ENCODE measurements around the gene ERCC1.

Gene ERCC1

DNA sequence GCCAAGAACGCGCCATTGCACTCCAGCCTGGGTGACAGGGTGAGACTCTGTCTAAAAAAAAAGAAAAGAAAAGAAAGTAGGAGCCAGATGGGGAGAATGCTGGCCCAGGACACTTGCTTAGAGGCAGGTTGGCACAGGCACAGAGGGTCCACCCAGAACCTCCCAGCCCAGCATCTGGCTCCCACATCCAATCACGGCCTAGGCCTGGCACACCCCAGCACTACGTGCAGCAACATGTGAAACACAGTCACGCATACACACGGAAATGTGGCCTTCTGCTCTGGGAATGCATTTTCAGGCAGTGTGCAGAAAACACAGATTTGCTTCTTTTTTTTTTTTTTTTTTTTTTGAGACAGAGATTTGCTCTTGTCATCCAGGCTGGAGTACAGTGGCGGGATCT is 23.2 kb upstream of the ERCC1 start:
- no peak overlapping the region for H3K4me3 ChIP-seq (ENCODE audit: low read length)
- DNase-seq (ENCODE audit: low read depth): peak; percentile 100
- TF ChIP-seq, protein P1, sequence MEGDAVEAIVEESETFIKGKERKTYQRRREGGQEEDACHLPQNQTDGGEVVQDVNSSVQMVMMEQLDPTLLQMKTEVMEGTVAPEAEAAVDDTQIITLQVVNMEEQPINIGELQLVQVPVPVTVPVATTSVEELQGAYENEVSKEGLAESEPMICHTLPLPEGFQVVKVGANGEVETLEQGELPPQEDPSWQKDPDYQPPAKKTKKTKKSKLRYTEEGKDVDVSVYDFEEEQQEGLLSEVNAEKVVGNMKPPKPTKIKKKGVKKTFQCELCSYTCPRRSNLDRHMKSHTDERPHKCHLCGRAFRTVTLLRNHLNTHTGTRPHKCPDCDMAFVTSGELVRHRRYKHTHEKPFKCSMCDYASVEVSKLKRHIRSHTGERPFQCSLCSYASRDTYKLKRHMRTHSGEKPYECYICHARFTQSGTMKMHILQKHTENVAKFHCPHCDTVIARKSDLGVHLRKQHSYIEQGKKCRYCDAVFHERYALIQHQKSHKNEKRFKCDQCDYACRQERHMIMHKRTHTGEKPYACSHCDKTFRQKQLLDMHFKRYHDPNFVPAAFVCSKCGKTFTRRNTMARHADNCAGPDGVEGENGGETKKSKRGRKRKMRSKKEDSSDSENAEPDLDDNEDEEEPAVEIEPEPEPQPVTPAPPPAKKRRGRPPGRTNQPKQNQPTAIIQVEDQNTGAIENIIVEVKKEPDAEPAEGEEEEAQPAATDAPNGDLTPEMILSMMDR (IDR thresholded peaks at IDR 0.05; ENCODE audit: insufficient read depth, low read depth, low read length, missing control alignments): no peak

DNA sequence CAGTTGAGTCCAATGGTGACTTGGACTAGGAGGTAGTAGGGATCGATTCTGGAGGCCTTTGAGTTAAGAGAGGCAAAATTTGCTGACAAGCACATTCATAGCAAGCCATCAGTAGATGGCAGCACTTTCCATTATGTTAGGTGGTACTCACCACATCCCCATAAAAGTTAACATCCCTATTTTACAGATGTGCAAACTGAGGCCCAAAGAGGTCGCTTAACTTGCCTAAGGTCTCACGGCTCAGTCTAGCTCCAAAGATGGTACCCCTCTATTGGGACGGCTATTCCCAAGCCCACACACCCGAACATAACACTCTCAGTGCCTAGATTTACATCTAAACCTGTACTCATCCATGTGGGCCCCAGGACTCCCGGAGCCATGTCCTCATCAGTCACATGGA is 22.6 kb upstream of the ERCC1 start:
- H3K4me3 ChIP-seq (ENCODE audit: low read length): no peak overlapping the region
- TF ChIP-seq, protein P1 (IDR thresholded peaks at IDR 0.05; ENCODE audit: insufficient read depth, low read depth, low read length, missing control alignments): peak; percentile 19
- peak; percentile 56 for DNase-seq (ENCODE audit: low read depth)

DNA sequence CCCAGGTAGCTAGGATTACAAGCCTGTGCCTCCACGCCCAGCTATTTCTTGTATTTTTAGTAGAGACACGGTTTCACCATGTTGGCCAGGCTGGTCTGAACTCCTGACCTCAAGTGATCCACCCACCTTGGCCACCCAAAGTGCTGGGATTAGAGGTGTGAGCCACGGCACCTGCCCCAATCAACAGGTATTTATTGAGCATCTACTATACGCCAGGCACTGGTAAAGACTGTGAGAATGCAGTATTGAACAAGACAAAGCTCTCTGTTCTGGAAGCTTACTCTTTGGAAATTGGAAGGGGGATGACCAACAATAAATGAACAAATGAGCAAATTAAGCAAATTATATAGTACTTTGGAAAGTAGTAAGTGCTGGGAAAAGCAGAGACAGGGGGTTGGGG is 21.4 kb upstream of the ERCC1 start:
- TF ChIP-seq, protein P1 (IDR thresholded peaks at IDR 0.05; ENCODE audit: insufficient read depth, low read depth, low read length, missing control alignments): no peak
- no peak for DNase-seq (ENCODE audit: low read depth)
- no peak overlapping the region for H3K4me3 ChIP-seq (ENCODE audit: low read length)

DNA sequence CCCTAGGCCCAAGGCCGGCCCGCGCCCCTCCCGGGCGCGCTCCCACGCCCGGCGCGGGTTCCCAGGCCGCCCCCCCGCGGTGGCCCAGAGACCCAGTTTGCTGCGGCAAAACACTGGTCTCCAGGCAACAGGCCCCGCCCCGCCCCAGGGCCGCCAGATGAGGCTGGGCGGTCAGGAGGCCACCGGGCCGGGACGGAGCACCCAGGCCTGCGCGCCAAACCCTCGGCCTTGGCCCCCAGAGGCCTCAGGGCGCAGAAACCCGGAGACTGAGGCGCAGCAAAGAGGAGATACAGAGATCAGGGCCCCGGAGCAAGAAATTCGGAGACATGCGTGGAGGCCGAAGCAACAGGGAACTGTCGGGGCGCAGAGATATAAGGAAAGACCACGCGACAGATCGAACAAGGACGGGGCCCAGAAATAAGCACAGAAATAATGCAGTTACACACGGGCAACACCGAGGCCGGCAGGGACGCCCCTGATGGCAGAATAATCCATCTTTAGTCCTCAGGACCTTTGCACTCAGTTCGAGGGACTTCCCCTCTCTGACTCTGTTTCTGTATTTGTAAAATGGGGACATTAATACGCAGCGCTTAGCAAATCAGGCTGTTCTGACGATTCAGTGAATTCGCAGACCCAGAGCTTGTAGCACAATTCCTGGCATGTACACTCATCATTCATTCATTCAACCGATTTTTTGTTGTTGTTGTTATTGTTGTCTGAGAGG is 20.8 kb upstream of the ERCC1 start:
- DNase-seq (ENCODE audit: low read depth): peak; percentile 53
- H3K4me3 ChIP-seq (ENCODE audit: low read length): peak overlapping the region; percentile 10
- TF ChIP-seq, protein P1 (IDR thresholded peaks at IDR 0.05; ENCODE audit: insufficient read depth, low read depth, low read length, missing control alignments): no peak

DNA sequence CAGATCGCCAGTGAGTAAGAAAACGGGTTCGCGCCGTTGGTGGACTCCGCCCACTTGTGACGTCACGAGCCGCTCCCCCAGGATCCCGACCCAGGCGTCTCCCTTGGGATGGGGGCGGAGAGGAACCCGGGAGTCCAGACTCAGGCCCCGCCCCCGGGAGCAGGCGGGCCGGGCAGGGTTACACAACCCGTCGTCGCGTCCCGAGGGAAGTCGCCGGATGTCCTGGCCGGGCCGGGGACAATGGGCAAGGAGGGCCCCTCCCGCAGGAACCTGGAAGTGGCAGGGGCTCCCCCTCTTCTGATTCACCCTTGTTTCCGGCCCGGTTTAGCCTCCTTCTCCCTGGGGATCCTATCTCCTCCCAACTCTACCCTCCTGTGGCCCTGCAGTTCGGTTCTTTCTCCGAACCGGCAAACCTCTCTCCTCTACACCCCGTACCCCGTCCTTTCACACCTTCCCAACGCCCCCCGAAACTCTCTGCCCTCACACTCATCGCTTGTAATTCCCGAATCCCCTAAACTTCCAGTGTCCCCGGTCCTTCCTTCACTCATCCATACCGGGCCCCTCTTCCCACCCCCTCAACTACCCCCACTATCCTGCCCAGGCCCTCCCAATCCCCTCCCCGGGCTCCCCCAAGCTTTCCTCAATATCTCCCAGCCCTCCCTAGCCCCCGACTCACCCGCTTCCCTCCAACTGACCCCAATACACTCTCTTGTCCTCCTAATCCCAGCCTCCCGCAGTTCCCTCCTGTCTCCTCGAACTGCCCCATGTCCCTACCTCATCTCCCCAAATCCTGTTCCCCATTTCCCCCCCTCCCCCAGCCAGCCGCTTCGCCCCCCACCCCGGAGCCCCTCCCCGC is 20.0 kb upstream of the ERCC1 start:
- TF ChIP-seq, protein P1 (IDR thresholded peaks at IDR 0.05; ENCODE audit: insufficient read depth, low read depth, low read length, missing control alignments): no peak
- DNase-seq (ENCODE audit: low read depth): peak; percentile 94
- peak overlapping the region; percentile 55 for H3K4me3 ChIP-seq (ENCODE audit: low read length)

DNA sequence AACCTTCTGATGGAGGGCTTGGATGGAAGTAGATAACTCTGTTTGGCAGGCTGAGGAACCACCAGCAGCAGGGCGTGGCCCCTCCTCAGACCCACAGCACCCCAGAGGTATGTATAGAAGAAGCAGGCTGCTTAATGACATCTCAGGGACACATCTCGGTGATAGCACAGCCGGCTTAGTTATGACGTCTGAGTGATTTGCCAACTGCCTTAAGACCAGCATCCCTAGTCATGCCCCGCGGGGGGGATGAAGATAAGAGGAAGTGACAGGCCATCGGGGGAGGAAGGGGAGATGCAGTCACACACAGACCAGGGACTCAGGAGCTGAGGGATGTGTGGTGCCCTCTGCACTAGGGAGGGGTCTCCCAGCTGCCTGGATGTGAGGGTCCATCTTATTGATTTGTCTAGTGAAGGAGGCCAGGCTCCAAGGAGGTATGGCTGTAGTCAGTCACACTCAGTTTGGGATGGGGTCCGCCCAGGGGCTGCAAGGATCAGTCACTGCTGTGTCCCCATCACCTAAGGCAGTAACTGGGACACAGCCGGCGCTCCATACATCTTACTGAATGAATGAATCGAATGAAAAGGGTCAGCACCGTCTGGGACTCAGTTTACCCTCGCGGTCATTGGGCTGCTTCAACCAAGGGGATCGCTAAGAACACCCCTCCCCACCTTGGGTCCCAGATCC is 19.2 kb upstream of the ERCC1 start:
- TF ChIP-seq, protein P1 (IDR thresholded peaks at IDR 0.05; ENCODE audit: insufficient read depth, low read depth, low read length, missing control alignments): no peak
- peak overlapping the region; percentile 55 for H3K4me3 ChIP-seq (ENCODE audit: low read length)
- peak; percentile 40 for DNase-seq (ENCODE audit: low read depth)

Measured in epithelial cell of esophagus (primary cell).